GM18498 (cell line): ENCODE results near the gene ESPN.

ENCODE experiments used
- ATAC-seq: cut with Tn5 transposase; IDR thresholded peaks from one replicate; pipeline ENCODE4 v1.9.1; 2021; ENCODE audit warnings: mild to moderate bottlenecking, moderate library complexity; ENCODE audit not compliant: unreplicated experiment

The ESPN gene

DNA sequence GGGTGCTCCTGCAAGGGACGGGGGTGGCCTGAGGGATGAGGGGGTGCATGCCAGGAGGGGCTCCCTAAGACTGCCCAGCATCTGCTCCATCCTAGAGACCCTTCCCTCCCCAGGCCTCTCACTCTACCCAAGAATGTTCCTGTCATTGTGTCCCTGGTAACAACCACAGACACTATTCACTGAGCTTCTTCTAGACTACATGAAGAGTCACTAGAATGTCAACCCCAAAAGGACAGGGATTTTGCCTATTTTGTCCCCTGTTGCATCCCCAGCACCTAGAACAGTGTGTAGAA lies 38.5 kb downstream of the ESPN start:
- no peak for ATAC-seq

DNA sequence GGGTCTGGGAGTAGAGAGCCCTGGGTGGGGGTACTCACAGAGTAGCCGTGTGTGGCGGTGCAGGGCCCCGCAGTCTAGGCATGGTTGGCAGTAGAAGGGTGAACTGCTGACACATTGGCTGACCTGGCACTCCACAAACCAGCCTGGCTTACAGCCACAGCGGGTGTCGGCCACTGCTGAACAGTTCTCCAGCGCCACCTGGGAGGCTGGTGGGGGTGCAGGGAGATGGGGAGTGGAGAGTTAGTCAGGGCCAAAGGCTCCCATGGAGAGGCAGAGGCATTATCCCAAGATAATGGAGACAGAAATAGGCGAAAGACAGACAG lies 39.9 kb downstream of the ESPN start:
- ATAC-seq: no peak

DNA sequence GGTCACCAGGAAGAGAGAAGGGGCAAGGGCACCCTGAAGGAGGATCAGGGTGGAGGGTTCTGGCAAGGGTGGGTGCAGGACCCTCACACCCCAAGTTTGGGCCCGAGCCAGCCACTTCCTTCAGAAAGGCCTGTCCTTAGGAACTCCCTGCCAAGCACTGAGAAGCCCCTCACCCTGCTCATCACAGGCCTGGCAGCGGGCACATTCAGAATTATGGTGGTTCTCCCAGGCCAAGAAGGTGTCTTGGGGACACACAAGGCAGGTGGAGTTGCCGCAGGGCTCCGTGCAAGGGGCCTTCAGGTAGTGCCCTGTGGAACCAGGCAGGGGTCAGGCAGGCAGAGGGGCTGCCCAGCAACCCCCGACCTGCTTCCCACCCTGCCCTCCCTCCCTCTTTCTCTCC lies 40.3 kb downstream of the ESPN start:
- ATAC-seq: no peak

DNA sequence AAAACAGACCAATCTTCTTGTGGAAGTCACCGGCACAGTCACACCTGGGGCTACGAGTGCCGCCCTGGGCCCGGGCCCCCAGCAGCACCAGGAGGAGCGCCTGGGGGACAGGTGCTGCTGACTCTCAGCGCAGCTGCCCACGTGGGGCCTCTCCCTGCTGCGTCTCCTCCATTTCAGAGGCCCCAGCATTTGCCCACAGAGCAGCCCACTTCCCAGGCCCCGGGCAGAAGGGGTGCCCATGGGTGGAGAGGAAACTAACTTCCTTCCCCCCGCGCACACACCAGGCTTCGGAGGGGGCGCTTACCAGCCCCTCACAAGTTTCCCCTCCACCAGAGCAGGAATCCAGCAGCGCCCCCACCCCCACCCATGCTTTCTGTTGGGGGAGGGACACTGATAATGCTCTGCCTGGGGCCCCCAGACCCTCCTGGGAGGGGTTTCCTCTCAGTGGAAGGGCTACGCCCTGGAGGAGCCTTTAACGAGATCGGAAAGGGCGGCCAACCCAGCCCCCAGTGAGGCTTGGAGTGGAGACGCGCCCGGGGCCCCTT lies 41.0 kb downstream of the ESPN start:
- ATAC-seq: no peak

DNA sequence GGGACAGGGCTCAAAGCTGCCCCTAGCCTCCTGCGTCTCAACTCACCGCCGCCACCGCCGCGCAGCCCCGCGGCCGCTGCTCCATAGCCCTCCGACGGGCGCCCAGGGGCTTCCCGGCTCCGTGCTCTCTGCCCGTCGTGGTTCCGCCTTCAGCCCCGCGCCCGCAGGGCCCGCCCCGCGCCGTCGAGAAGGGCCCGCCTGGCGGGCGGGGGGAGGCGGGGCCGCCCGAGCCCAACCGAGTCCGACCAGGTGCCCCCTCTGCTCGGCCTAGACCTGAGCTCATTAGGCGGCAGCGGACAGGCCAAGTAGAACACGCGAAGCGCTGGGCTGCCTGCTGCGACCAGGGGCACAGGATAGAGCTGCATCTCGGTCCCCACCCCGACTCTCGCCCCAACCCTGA lies 41.4 kb downstream of the ESPN start, which contains the start of gene TNFRSF25:
TSS of gene TNFRSF25 (minus strand) at position 151 of the 400 bp plus-strand sequence. CDS start at position 85, 66 bp downstream.
- no peak for ATAC-seq

DNA sequence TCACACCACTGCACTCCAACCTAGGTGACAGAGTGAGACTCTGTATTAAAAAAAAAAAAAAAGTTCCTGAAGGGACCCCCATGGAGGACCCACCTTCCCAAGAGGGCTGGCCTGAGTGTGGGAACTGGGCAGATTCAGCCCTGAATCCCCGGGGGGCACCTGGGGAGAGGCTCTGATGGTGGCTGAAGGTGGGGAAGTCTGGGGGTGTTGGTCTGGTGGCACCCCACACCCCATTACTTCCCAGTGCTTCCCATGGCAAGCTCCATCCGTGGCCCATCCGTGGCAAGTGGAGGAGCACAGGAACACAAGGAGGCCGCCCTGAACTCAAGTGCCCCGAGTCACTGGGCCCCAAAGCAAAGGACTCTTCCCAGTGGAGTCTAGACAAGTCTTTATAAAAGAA lies 42.2 kb downstream of the ESPN start:
- ATAC-seq: no peak

DNA sequence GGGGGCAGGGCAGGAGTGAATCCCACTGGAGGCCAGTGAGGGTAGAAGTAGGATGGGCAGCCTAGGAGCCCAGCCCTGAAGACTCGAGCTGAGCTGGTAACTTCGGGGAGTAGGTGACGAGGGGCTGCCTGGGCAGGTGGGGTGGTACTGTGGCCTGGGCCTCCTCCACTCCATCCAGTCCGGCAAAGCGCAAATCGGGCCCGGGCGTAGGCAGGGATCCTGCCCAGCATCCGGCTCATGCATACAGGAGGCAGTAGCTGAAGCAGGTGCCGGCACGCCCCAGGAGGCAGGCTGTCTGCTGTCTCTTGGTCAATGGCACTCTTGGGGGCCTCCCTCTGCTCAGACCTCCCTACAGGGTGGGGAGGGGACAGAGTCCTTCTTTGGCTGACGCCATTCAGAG lies 42.6 kb downstream of the ESPN start:
- no peak for ATAC-seq

DNA sequence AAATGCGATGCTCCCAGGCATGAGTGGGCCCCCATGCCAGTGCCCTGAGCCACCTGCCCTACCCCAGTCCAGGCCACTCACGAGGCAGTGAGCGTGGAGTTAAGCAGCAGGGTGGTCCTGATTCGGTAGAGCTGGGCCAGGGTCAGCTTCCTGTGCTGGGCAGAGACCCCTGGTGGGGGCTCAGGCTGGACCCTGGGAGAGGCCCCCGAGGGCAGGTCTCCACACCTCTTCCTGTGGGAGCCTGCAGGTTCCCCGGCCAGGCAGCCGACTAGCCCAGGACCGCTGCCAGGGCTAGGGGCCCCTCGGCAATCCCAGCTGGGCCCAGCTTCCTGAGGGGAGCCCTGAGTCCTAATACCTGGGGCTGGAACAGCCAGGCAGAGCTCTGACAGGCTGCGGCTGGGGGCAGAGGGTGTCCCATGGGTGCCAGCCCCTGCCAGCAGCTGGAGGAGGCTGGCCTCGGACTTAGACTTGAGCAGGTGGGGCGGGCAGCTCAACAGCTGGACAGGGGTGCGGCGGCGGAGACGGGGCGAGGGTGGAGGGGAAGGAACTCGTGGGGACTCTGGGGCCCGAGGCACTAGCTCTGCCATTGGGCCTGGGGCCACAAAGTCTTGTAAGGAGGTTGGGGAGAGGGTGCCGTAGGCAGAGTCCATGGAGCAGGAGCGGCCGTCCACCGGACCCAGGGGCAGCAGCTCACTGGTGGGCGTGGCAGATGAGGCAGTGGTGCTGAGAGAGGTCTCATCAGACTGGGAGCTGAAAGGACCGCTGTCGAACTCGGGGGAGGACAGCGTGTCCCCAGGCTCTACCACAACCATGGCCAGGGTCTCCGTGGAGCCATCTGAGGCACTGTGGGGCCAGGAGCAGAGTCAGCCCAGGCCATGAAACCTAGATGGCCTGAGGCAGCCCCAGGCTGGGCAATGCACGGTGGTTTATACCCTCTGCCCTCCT lies 43.4 kb downstream of the ESPN start:
- ATAC-seq: no peak

DNA sequence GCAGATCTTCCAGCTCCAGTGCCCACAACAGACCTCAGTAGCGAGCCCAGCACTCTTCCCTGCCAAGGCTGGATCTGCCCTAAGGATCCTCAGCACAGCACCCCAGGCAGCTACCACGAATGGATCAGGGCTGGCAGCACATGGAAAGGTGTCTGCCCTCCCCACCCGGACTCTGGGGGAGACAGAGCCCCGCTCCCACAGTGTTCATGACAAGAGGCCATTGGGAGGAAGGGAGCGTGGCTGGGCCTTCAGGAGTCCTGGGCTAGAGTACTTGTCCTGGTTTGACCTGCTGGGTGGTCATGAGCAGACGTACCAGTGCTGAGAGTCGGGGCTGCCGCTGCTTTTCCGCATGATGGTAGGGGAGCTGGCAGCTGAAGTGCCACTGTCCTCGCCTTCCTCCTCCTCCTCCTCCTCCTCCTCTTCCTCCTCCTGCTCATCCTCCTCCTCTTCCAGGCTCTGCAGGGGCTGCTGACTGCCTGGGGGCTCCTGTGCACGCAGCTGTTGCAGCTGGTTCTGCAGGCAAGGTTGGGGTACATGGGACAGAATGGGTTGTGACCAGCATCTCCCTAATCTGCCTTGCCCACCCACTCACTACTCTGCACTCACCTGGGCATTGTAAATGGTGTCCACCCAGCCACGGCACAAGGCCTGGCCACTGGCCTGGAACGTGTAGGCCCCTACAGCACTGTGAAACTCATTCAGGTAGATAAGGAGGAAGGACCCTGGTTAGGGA lies 44.3 kb downstream of the ESPN start:
- no peak for ATAC-seq

DNA sequence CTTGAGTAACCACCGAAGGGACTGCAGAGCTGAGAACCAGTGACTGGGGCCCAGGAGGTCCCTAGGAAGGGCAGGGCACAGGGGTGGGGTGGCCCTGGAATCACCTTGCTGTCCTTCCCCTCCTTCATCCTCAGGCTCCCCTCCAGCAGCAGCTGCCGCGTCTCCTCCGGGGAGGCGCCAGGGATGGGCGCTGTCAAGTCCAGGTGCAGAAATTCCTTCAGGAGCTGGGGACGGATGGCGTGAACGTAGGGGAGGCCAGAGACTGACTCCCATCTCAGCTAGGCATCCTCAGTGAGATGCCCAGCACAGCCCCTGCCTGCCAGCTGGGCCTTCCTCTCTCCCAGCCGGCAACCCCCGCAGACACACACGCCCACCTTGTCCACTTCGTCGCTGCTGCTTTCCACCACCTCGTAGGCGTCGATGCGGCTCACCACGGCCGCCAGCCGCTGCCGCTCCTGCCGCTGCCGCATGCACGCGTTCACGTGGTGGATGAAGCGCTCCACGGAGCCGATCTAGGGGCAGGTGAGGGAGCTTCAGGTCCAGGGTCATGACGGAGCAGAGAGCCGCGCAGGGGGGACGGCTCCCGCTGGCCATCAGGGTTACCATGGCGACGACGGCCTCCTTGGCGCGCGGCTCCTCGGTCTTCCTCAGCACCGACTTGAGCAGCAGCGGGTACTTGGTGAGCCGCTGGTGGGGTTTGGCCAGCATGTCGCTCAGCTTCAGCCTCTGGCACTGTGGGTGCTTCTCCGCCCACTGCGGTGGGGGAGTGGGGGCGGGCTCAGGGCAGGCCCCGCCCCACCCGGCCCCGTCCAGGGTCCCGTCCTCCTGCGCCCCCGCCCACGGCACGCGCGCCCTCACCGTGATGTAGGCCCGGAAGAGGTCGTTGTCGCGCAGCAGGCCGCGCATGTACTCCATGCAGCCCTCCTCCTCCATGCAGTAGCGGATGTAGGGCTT lies 45.8 kb downstream of the ESPN start:
- ATAC-seq: no peak

DNA sequence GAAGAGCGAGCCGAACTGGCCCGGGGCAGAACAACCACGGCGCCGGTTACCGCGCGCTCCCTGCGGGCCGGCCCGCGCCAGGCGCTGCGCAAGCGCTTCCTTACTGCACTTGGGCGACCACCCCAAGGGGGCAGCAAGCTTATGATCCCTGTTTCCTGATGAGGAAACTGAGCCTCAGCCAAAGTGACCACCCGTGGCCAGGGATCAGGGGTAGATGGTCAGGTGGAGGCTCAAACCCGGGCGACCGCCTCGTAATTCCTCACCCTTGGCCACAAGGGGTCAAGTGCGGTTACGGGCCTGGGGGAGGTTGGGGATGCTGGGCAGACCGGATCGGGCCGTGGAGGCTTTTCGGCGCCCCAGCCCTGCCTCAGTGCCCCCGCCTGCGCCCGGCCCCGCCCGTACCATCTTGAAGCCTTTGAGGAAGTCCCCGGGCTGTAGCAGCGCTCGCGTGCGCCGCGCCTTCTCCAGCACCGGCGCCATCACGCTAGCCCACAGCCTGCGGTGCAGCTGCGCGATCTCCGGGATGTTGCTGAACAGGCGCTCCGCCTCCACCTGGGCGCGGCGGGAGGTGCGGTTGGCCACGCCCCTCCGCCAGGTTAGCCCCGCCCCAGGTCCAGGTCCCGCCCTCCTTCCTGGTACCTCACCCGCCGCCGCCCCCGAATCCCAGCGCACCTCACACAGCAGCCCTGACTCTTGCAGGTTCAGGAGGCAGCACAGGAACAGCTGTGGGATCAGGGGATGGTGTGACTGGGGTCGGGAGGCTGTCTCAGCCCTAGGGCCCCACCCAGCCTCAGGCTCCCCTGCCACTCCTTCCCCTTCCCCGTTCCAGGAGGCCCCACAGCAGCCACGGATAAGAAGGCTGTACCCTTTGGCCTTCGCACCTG lies 46.8 kb downstream of the ESPN start:
- ATAC-seq: no peak

DNA sequence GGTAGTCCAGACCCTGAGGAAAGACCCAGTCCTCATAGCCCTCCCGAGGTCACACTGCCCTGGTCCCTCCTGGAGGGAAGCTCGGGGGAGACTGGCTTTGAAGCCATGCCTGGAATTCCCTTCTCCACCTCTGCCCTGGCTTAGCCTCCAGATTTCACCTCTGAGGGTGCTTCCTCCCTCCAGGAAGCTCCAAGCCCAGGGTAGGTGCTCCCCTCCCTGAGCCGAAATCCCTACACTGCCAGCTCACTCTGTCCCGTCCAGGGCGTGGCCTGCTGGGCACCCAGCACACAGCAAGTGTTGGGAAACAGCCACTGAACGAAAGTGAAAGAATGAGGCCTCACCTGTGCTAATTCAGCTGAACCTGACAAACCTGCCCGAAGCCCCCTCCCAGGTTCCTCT lies 47.4 kb downstream of the ESPN start:
- ATAC-seq: no peak

DNA sequence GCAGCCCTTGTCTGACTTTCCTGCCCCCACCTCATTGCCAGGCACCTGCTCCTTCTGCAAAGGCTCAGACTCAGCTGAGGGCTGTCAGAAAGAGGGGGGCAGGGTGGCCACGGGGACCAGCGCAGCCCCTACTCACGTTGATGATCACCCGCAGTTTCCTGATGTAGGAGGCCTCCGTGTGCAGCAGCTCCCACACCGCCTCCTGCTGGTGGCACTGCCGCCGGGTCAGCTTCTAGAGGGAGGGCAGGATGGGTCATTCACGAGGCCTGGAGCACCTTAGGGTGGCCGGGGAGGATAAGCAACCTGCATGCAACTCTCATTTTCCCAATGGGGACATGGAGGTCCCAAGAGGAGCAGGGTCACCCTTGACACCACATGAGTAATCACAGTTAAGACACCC lies 47.8 kb downstream of the ESPN start:
- no peak for ATAC-seq

DNA sequence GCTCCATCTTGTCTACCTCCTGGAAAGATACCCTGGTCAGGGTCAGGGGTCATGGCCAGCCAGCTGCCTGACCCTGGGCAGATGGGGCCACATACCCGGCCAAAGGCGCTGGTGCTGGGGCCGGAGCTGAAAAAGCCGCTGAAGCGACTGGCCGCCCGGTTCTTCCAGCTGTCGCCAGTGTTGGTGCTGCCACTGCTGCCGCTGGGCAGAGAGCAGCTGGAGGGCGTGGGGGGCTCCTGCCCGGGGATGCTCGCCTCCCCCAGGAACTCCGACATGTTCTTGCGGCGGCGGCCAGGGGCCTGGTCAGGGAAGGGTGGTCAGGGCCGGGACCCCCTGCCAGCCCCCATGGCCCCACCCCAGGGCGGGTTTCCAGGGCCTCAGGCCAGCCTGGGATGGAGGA lies 48.6 kb downstream of the ESPN start:
- no peak for ATAC-seq

DNA sequence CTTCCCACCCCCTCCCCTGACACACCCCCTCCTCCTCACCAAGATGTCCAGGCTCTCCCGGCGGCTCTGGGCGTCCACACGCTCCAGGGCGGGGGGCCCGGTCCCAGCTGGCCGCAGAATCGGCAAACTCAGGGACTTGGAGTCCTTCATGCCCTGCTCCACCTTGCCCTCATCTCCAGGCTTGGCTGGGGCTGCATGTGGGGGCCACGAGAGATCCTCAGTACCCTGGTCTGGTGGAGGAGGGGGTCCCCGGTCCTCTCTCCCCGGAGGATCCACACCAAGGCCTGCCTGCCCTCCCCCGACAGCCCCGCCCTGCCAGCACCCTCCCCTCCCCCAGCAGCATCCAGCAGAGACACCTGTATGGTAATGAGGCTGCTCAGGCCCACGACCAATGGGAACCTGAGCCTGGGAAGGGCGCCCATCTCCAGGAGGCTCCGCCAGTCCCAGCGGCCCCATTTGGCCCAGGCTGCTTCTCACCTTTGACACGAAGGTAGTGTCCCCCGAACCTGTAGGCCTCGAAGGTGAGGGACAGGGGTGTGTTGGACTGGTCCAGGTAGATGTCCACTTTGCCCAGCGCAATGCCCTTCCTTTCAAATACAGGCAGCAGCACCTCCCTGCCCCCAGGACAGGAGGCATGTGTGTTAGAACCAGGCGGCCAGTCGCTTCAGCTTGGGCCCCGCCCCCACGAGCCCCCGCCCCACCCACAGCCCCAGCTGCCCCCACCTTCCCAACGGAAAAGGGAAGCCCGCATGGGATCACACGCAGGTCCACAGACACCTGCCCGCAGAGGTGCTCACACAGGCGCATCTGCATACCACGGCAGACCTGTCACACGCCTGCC lies 49.6 kb downstream of the ESPN start:
- ATAC-seq: no peak

DNA sequence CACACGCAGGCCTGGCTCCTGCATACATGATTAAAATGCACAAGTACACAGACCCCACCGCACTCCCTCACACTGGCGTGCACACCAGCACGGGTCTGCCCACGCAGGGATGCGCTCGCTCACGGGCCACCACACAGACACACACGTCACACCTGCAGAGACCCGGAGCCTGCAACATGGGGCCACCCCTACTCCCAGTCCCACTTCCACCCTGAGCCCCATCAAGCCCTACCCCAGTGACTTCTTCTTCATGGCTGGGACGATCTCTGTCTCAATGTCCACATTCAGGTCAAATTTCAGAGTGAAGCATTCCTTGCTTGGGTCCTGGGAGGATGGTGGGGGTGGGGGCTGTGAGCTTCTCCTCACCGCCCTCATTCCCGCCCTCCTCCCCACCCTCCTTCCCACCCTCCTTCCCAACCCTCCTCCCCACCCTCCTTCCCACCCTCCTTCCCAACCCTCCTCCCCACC lies 50.3 kb downstream of the ESPN start:
- ATAC-seq: no peak

DNA sequence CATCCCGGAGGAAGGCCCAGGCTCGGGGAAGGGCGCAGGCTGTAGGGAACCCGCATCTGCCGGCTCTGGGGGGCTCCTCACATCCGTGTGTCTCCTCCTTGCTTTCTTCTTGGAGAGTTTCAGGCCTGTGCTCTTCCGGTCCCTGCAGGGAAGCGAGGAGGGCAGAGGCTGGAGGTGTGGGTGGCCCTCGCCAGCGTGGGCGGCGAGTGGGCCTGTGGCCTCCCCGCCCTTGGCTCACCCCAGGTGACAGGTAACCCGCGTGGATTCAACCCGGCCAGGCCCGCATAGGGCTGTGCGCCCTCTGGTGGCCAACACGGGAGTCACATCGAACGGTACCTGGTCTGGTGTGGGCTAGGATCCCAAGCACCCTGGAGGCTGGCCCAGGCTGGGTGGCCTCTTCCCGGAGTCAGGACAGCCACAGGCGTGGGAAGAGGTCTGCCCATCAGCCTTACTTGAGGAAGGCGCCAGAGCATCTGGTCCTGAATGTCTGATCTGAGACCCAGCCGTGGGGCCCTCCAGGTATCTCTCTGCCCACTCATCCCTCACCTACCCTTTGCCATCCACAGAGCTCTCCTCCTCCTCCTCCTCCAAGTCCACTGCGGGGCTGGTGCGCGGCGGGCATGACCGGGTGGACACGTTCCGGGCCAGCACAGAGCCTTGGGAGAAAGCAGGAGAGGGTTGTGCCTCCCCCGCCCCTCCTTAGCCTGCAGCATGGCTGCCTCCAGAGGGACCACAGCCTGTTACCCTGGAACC lies 51.0 kb downstream of the ESPN start:
- no peak for ATAC-seq

DNA sequence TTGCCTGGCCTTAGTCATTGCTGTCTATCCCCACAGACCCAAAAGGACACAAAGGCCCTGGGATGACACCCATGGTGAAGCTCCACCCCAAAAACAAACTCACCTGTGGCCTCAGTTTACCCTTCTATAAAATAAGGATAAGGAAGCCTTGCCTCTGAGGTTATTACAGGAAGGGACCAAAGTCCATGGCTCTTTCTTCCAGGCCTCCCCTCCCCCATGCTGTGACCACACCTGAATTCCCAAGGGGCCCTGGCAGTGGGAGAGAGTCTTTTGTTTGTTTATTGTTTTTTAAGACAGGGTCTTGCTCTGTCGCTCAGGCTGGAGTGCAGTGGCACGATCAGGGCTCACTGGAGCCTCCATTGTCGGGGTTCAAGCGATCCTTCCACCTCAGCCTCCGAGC lies 51.9 kb downstream of the ESPN start:
- ATAC-seq: no peak
